Measurements from ENCODE around the gene SLC34A2.

- TF ChIP-seq GATA2 (IDR thresholded peaks at IDR 0.05; ENCODE audit: low read depth, low read length), result no peak
- TF ChIP-seq GATA3 (IDR thresholded peaks at IDR 0.05; ENCODE audit: low read depth, low read length), result no peak
Observed at GRCh38 chr4:25658357-25658771, 2.7 kb downstream of the SLC34A2 start.
